ENCODE data around the gene GALR3. TPM values are rescaled to one million over a fixed set of nuclear protein-coding genes. Genes with fewer than 3 reads are reported as not detected.

Gene GALR3
- total and polyA plus RNA-seq, 2 of the 4 experiments (the other 2 are of a cell fraction) = not detected

GRCh38 chr22:37817705-37818408, 5.3 kb upstream of the GALR3 start (continued):
- no peak for TF ChIP-seq USF2 (IDR thresholded peaks at IDR 0.05; ENCODE audit: low read depth, low read length)

- Histone ChIP-seq H2AK9ac (replicated peaks; ENCODE audit: low read depth, low read length, poor library complexity) (peak overlapping the region; percentile 60), H3K9me1 (ENCODE audit: insufficient read depth, low read length) (no peaks in the 10 kb centered on the region), H3K4me2 (ENCODE audit: low read depth, low read length) (peak overlapping the region; percentile 43), H3K9me3 (ENCODE audit: control insufficient read depth, insufficient read depth, low read length) (no peaks in the 10 kb centered on the region), H2AFZ (replicated peaks; ENCODE audit: low read length, poor library complexity) (peak overlapping the region; percentile 97), H2AK5ac (ENCODE audit: low read depth, low read length) (peak overlapping the region; percentile 81; the same call in 1 of the 2 replicates), H3K9ac (ENCODE audit: low read depth, low read length) (no peak overlapping the region), H4K91ac (ENCODE audit: insufficient read depth, low read depth, low read length) (no peak overlapping the region), H3K23ac (ENCODE audit: low read depth, low read length) (peak overlapping the region; percentile 75), H3K18ac (ENCODE audit: low read depth, low read length) (no peak overlapping the region), H3K36me3 (ENCODE audit: control insufficient read depth, insufficient read depth, low read length) (peaks cover 7% of the 10 kb centered on the region; the same call in 1 of the 2 replicates), H2BK15ac (ENCODE audit: low read depth, low read length) (no peak overlapping the region), H3K4me3 (ENCODE audit: insufficient read depth, low read depth, low read length) (no peak overlapping the region), H3K4me1 (ENCODE audit: control insufficient read depth, insufficient read depth, low read length) (peaks cover 10% of the 10 kb centered on the region), H4K8ac (ENCODE audit: low read depth in 2 of 2, low read length in 2 of 2) (peak overlapping the region; percentile 60 to 63; a peak in 3 of 4 replicates), H4K20me1 (ENCODE audit: insufficient read depth, low read length) (no peaks in the 10 kb centered on the region), H3K14ac (replicated peaks; ENCODE audit: low read depth, low read length) (peak overlapping the region; percentile 27; the same call in 1 of the 2 replicates), H3K4ac (ENCODE audit: low read depth, low read length) (no peak overlapping the region; the same call in 1 of the 2 replicates), H4K5ac (ENCODE audit: low read depth, low read length) (no peak overlapping the region), H2BK20ac (ENCODE audit: low read depth, low read length) (no peak overlapping the region), H2BK5ac (ENCODE audit: low read depth, low read length, poor library complexity, severe bottlenecking) (no peak overlapping the region), H3K56ac (ENCODE audit: extremely low read depth, insufficient read depth, low read length) (no peak overlapping the region), H2BK120ac (ENCODE audit: low read depth, low read length) (no peak overlapping the region; the same call in 1 of the 2 replicates), H3K27ac (ENCODE audit: insufficient read depth, low read length) (no peak overlapping the region), H3K79me1 (ENCODE audit: low read depth in 1 of 2, low read length in 2 of 2) (no peaks in the 10 kb centered on the region), H3K27me3 (ENCODE audit: control insufficient read depth, insufficient read depth, low read length) (peaks cover 19% of the 10 kb centered on the region)
- in situ Hi-C loops (cut with MboI; ENCODE audit: low sequenced_read_pairs) = loop anchor here (5.0 kb wide), 1 partner anchor 49 kb away; no protein-coding TSS in a partner anchor
- DNase-seq = peak; percentile 35
- intact Hi-C loops (cut with micrococcal nuclease) = loop anchor here (5.0 kb wide), 1 partner anchor 114 kb away; no protein-coding TSS in a partner anchor
- peak; percentile 42 for ATAC-seq (ENCODE audit: low read depth)
- POLR2A ChIA-PET (ENCODE audit: unreplicated experiment) = no interaction called here
- BruUV-seq (replicated peaks) = no TSS peak
- CTCF ChIA-PET = interaction anchor here (0.6 to 3.7 kb wide), 6 partner anchors 11 to 147 kb away, joined by 3 to 21 read pairs (median 5); partner anchors contain the start of genes ANKRD54, GCAT and MICALL1
- WGBS, 2 experiments (ENCODE audit: extremely low coverage in 2 of 2, insufficient read length in 1 of 2) = 8% methylated on average over 51 of the region's 68 CpGs; no CpG with 5 or more reads in 1 of the 2 experiments
- dilution Hi-C loops (cut with HindIII; ENCODE audit: low sequenced_read_pairs, unreplicated experiment) = no loop called here
- peak; percentile 59; the same call in 1 of the 2 replicates for TF ChIP-seq BHLHE40 (IDR thresholded peaks at IDR 0.05; ENCODE audit: low read depth, low read length)
- no peak for TF ChIP-seq MAFK (IDR thresholded peaks at IDR 0.05; ENCODE audit: low read depth, low read length)
- no peak for TF ChIP-seq RAD21 (IDR thresholded peaks at IDR 0.05; ENCODE audit: low read length)
- peak; percentile 25; the same call in 1 of the 2 replicates for TF ChIP-seq CTCF (conservative IDR thresholded peaks at IDR 0.05; ENCODE audit: low read depth, low read length)
- no peak for TF ChIP-seq RFX5 (IDR thresholded peaks at IDR 0.05; ENCODE audit: low read depth, low read length)
- TF ChIP-seq, protein P1, sequence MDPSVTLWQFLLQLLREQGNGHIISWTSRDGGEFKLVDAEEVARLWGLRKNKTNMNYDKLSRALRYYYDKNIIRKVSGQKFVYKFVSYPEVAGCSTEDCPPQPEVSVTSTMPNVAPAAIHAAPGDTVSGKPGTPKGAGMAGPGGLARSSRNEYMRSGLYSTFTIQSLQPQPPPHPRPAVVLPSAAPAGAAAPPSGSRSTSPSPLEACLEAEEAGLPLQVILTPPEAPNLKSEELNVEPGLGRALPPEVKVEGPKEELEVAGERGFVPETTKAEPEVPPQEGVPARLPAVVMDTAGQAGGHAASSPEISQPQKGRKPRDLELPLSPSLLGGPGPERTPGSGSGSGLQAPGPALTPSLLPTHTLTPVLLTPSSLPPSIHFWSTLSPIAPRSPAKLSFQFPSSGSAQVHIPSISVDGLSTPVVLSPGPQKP (IDR thresholded peaks at IDR 0.05; ENCODE audit: borderline replicate concordance, low read depth, low read length) = no peak
- TF ChIP-seq USF2 (IDR thresholded peaks at IDR 0.05; ENCODE audit: low read depth, low read length) = no peak
- TF ChIP-seq POLR2A (IDR thresholded peaks at IDR 0.05; ENCODE audit: low read depth, low read length) = no peak
Measured at GRCh38 chr22:37818409-37819104, 4.6 kb upstream of the GALR3 start.

Measured in IMR-90 (cell line).